Ramos (cell line): ENCODE measurements around the gene BPIFB1.

Source experiments
- in situ Hi-C: fragments of 300-500 bp; cut with MboI; formaldehyde crosslinking; loops from one replicate; pipeline ENCODE4 v1.14.3; 2022; ENCODE audit warnings: low sequenced_read_pairs; ENCODE audit not compliant: unreplicated experiment

The BPIFB1 gene

GRCh38 chr20:33317424-33318095, 34.5 kb downstream of the BPIFB1 start:
- in situ Hi-C loops = no loop called here

GRCh38 chr20:33318096-33318429, 35.0 kb downstream of the BPIFB1 start:
- in situ Hi-C loops = no loop called here

- in situ Hi-C loops = no loop called here
Observed at GRCh38 chr20:33320006-33320405, 37.0 kb downstream of the BPIFB1 start.

- in situ Hi-C loops = no loop called here
Observed at GRCh38 chr20:33322456-33322855, 39.4 kb downstream of the BPIFB1 start.

- in situ Hi-C loops = no loop called here
Observed at GRCh38 chr20:33323236-33323635, 40.2 kb downstream of the BPIFB1 start.

- in situ Hi-C loops = no loop called here
Observed at GRCh38 chr20:33325350-33325749, 42.3 kb downstream of the BPIFB1 start.

GRCh38 chr20:33328157-33329137, 45.4 kb downstream of the BPIFB1 start:
- in situ Hi-C loops = no loop called here

GRCh38 chr20:33332905-33333456, 50.0 kb downstream of the BPIFB1 start:
- in situ Hi-C loops = no loop called here

- in situ Hi-C loops = no loop called here
Observed at GRCh38 chr20:33333616-33334015, 50.6 kb downstream of the BPIFB1 start.

GRCh38 chr20:33334111-33334510, 51.1 kb downstream of the BPIFB1 start:
- in situ Hi-C loops = no loop called here

- in situ Hi-C loops = no loop called here
Observed at GRCh38 chr20:33336375-33336774, 53.4 kb downstream of the BPIFB1 start.

- in situ Hi-C loops = no loop called here
Observed at GRCh38 chr20:33337119-33337518, 54.1 kb downstream of the BPIFB1 start.

- in situ Hi-C loops = no loop called here
Observed at GRCh38 chr20:33337531-33338165, 54.6 kb downstream of the BPIFB1 start.

GRCh38 chr20:33338467-33339258, 55.6 kb downstream of the BPIFB1 start:
- in situ Hi-C loops = no loop called here

GRCh38 chr20:33339515-33340058, 56.6 kb downstream of the BPIFB1 start:
- in situ Hi-C loops = no loop called here

GRCh38 chr20:33343521-33343920, 60.5 kb downstream of the BPIFB1 start:
- in situ Hi-C loops = no loop called here

GRCh38 chr20:33345342-33345741, 62.3 kb downstream of the BPIFB1 start:
- in situ Hi-C loops = no loop called here

- in situ Hi-C loops = no loop called here
Observed at GRCh38 chr20:33348136-33348937, 65.3 kb downstream of the BPIFB1 start.

GRCh38 chr20:33349493-33349892, 66.5 kb downstream of the BPIFB1 start:
- in situ Hi-C loops = no loop called here
